ENCODE results near the gene FAM124A. TPM values are rescaled to one million over a fixed set of nuclear protein-coding genes. Genes with fewer than 3 reads are reported as not detected.

The FAM124A gene
- total RNA-seq, 1 experiment from 2014 or later, result 0.12 TPM

DNA sequence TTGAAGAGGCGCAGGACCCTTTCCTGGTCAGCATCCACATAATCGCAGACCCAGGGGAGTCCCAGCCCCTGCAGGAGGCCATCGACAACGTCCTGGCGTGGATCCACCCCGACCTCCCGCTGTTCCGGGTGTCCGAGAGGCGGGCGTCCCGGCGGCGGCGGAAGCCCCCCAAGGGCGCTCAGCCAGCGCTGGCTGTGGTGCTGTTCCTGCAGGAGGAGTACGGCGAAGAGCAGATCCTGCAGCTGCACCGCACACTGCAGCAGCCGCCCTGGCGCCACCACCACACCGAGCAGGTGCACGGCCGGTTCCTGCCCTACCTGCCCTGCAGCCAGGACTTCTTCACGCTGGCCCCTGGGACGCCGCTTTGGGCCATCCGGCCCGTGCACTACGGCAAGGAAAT, 29.3 kb downstream of the FAM124A start:
- Mint-ChIP-seq H3K27ac (ENCODE audit: low read depth, unreplicated experiment) (no peak overlapping the region), H3K27me3 (ENCODE audit: insufficient read depth, unreplicated experiment) (no peaks in the 10 kb centered on the region), H3K36me3 (ENCODE audit: insufficient read depth, unreplicated experiment) (no peaks in the 10 kb centered on the region), H3K4me1 (ENCODE audit: insufficient read depth, unreplicated experiment) (no peaks in the 10 kb centered on the region), H3K4me3 (ENCODE audit: unreplicated experiment) (no peak overlapping the region), H3K9me3 (ENCODE audit: unreplicated experiment) (no peaks in the 10 kb centered on the region)
- CTCF ChIA-PET, result interaction anchor here (0.6 to 1.6 kb wide), 4 partner anchors 11 to 35 kb away, joined by 3 to 7 read pairs (median 4); no protein-coding TSS in a partner anchor
- TF ChIP-seq, protein P1, sequence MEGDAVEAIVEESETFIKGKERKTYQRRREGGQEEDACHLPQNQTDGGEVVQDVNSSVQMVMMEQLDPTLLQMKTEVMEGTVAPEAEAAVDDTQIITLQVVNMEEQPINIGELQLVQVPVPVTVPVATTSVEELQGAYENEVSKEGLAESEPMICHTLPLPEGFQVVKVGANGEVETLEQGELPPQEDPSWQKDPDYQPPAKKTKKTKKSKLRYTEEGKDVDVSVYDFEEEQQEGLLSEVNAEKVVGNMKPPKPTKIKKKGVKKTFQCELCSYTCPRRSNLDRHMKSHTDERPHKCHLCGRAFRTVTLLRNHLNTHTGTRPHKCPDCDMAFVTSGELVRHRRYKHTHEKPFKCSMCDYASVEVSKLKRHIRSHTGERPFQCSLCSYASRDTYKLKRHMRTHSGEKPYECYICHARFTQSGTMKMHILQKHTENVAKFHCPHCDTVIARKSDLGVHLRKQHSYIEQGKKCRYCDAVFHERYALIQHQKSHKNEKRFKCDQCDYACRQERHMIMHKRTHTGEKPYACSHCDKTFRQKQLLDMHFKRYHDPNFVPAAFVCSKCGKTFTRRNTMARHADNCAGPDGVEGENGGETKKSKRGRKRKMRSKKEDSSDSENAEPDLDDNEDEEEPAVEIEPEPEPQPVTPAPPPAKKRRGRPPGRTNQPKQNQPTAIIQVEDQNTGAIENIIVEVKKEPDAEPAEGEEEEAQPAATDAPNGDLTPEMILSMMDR (IDR thresholded peaks at IDR 0.05; ENCODE audit: unreplicated experiment), result no peak
- intact Hi-C loops (cut with micrococcal nuclease), result no loop called here
- POLR2A ChIA-PET, result no interaction called here
- no peak for DNase-seq (ENCODE audit: unreplicated experiment)
- no TSS peak for BruUV-seq (replicated peaks)

DNA sequence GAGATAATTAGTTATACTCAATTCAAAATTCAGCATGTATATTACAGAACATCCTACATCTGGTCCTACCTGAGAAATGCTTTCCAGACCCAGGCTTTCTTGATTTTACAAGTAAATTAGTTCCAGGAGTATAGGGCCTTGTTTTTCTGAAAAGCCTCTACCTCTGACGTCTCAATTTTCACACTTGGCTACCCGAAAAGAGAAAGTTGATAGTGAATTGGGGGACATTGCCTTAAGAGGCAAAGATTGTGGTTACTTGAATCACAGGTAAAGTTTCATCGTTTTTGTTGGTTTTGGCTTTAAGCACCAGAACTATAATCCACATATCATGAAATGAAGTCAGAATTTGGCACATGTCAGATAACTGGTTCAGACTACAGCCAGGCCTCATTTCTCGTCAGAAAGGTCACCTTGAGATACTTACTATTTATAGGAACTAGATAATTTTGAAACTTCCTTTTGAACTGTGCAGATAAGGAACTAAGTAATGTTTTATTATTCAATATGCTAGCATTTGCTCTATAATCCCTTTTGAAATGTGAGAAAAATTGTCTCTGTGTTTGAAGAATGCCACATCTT, 30.8 kb downstream of the FAM124A start:
- Mint-ChIP-seq H3K4me3 (ENCODE audit: unreplicated experiment) (no peak overlapping the region), H3K9me3 (ENCODE audit: unreplicated experiment) (no peaks in the 10 kb centered on the region)
- CTCF ChIA-PET, result interaction anchor here (1.6 kb wide), 1 partner anchor 33 kb away, joined by 7 read pairs; no protein-coding TSS in a partner anchor

DNA sequence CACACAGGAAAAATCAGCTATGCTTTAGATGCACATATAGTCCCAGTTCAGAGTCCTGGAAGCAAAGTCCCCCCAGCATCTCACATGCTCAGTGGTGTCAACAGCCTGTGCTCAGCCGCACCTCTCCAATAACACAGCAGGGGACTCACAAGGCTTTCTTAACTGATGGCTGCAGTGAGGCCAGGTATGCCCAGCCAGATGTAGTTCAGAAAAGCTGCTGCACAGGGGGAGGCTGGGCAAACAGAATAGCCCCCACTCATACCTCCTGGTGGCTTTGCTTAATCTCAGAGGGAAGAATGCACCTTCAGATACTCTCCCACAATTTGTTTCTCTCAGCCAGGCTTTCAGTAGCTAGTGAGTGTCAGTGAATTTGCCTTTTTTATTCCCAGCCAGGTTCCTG, 33.4 kb downstream of the FAM124A start:
- no TSS peak for BruUV-seq (replicated peaks)
- TF ChIP-seq, protein P1 (IDR thresholded peaks at IDR 0.05; ENCODE audit: unreplicated experiment), result no peak
- Mint-ChIP-seq H3K4me1 (ENCODE audit: insufficient read depth, unreplicated experiment) (no peaks in the 10 kb centered on the region), H3K4me3 (ENCODE audit: unreplicated experiment) (no peak overlapping the region), H3K9me3 (ENCODE audit: unreplicated experiment) (no peaks in the 10 kb centered on the region), H3K27ac (ENCODE audit: low read depth, unreplicated experiment) (no peak overlapping the region), H3K27me3 (ENCODE audit: insufficient read depth, unreplicated experiment) (no peaks in the 10 kb centered on the region), H3K36me3 (ENCODE audit: insufficient read depth, unreplicated experiment) (no peaks in the 10 kb centered on the region)
- intact Hi-C loops (cut with micrococcal nuclease), result no loop called here
- no peak for DNase-seq (ENCODE audit: unreplicated experiment)
- ChIA-PET CTCF (interaction anchor here (1.3 to 2.2 kb wide), 2 partner anchors 19 to 32 kb away, joined by 3 to 11 read pairs; no protein-coding TSS in a partner anchor), POLR2A (interaction anchor here (0.6 to 0.7 kb wide), 2 partner anchors 628 to 706 kb away, joined by 4 read pairs; no protein-coding TSS in a partner anchor)

More for the DNA sequence above, 30.8 kb downstream of the FAM124A start:
- Mint-ChIP-seq H3K27ac (ENCODE audit: low read depth, unreplicated experiment) (no peak overlapping the region), H3K4me1 (ENCODE audit: insufficient read depth, unreplicated experiment) (no peaks in the 10 kb centered on the region), H3K36me3 (ENCODE audit: insufficient read depth, unreplicated experiment) (no peaks in the 10 kb centered on the region), H3K27me3 (ENCODE audit: insufficient read depth, unreplicated experiment) (no peaks in the 10 kb centered on the region)
- intact Hi-C loops (cut with micrococcal nuclease), result no loop called here
- TF ChIP-seq, protein P1 (IDR thresholded peaks at IDR 0.05; ENCODE audit: unreplicated experiment), result no peak
- no peak for DNase-seq (ENCODE audit: unreplicated experiment)
- no TSS peak for BruUV-seq (replicated peaks)
- POLR2A ChIA-PET, result no interaction called here

DNA sequence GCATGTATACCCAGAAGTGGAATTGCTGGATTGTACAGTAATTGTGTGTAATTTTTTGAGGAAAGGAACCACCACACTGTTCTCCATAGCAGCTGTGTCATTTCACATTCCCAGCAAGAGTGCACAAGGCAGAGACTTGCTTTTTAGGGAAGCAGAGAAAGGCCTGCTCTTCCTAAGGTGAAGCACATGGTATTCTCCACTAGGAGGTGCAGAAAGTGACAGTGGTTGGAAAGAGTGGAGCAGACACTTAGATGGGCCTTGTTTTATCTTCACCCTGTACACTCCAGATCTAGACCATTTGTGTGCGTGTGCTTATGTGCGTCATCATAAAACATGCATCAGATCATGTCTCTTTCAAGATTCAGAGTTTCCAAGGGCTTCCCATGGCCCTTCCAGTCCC, 35.0 kb downstream of the FAM124A start:
- ChIA-PET CTCF (no interaction called here), POLR2A (no interaction called here)
- intact Hi-C loops (cut with micrococcal nuclease), result no loop called here
- Mint-ChIP-seq H3K27me3 (ENCODE audit: insufficient read depth, unreplicated experiment) (no peaks in the 10 kb centered on the region), H3K4me1 (ENCODE audit: insufficient read depth, unreplicated experiment) (no peaks in the 10 kb centered on the region), H3K9me3 (ENCODE audit: unreplicated experiment) (no peaks in the 10 kb centered on the region), H3K4me3 (ENCODE audit: unreplicated experiment) (no peak overlapping the region), H3K27ac (ENCODE audit: low read depth, unreplicated experiment) (no peak overlapping the region), H3K36me3 (ENCODE audit: insufficient read depth, unreplicated experiment) (no peaks in the 10 kb centered on the region)
- no TSS peak for BruUV-seq (replicated peaks)
- DNase-seq (ENCODE audit: unreplicated experiment), result no peak
- TF ChIP-seq, protein P1 (IDR thresholded peaks at IDR 0.05; ENCODE audit: unreplicated experiment), result no peak
